GM12878 (cell line): ENCODE results near the gene NDUFA5. TPM values are rescaled to one million over a fixed set of nuclear protein-coding genes. Genes with fewer than 3 reads are reported as not detected.

Source experiments
- ATAC-seq: fragments of 200-7000 bp; cut with Tn5 transposase; 3 replicates; pipeline ENCODE4 v1.9.1; 2020; ENCODE audit warnings: mild to moderate bottlenecking, moderate library complexity
- BruUV-seq: library from RNA; stranded (reverse); fragments of 400-500 nt; replicated peaks from 2 replicates; lab custom pipeline; 2021; lab: Mats Ljungman, UMichigan
- CTCF ChIA-PET: fragments of 300-600 bp; sonication (Branson Sonifier 250); formaldehyde crosslinking; extraction: SDS; loops from one replicate; lab custom pipeline; 2021; ENCODE audit warnings: inconsistent platforms; lab: Yijun Ruan, JAX
- POLR2A ChIA-PET: fragments of 350-600 bp; formaldehyde crosslinking; extraction: SDS; loops from one replicate; lab custom pipeline; 2021; ENCODE audit warnings: inconsistent platforms; lab: Charles Lee
- RAD21 ChIA-PET: fragments of 300-600 bp; sonication (Branson Sonifier 250); formaldehyde crosslinking; loops from one replicate; lab custom pipeline; 2023; ENCODE audit warnings: antibody characterized with exemption; ENCODE audit not compliant: unreplicated experiment; lab: Charles Lee
- SMC1A ChIA-PET: fragments of 300-600 bp; sonication (Branson Sonifier 250); formaldehyde crosslinking; loops from one replicate; lab custom pipeline; 2023; ENCODE audit not compliant: unreplicated experiment, uncharacterized antibody; lab: Charles Lee
- DNase-seq: peaks from one replicate; pipeline ENCODE4 v3.0.0-alpha.2; 2011; ENCODE audit warnings: low read depth, low spot score
- FAIRE-seq: peaks from 3 replicates; lab custom pipeline; 2011; peaks lifted over from hg19 to GRCh38; lab: Jason Lieb, UNC
- H2AFZ ChIP-seq: 2 replicates; pipeline ENCODE4 v1.6.0; 2011; ENCODE audit warnings: low read depth, low read length, control low read depth; ENCODE audit not compliant: control insufficient read depth
- H3K27ac ChIP-seq: 2 replicates; pipeline ENCODE4 v1.5.1; 2011; ENCODE audit warnings: control low read depth; ENCODE audit not compliant: control insufficient read depth, insufficient read depth
- H3K27me3 ChIP-seq, 2 experiments: replicated peaks in 1 of 2; 2 replicates each; pipeline versions ENCODE4 v1.6.0 to v1.6.1; 2011; ENCODE audit warnings: low read length in 1 of 2; ENCODE audit not compliant: control insufficient read depth in 2 of 2, insufficient read depth in 2 of 2
- H3K36me3 ChIP-seq, 2 experiments: 2 replicates each; pipeline ENCODE4 v1.5.1; 2011; ENCODE audit warnings: low read length in 1 of 2; ENCODE audit not compliant: control insufficient read depth in 2 of 2, insufficient read depth in 2 of 2
- H3K4me1 ChIP-seq: 2 replicates; pipeline ENCODE4 v1.6.1; 2011; ENCODE audit warnings: mild to moderate bottlenecking, low read length, moderate library complexity, mixed read lengths; ENCODE audit not compliant: control insufficient read depth, insufficient read depth
- H3K4me2 ChIP-seq: 2 replicates; pipeline ENCODE4 v1.6.0; 2011; ENCODE audit warnings: control low read depth; ENCODE audit not compliant: control insufficient read depth, insufficient read depth
- H3K4me3 ChIP-seq: fragments of 200-600 bp; sonication (generic); 2 replicates; pipeline ENCODE4 v1.5.1; 2016
- H3K79me2 ChIP-seq: 2 replicates; pipeline ENCODE4 v1.6.0; 2011; ENCODE audit warnings: low read length; ENCODE audit not compliant: control insufficient read depth, insufficient read depth
- H3K9ac ChIP-seq: 2 replicates; pipeline ENCODE4 v1.8.0; 2011; ENCODE audit warnings: low read length, control low read depth, mixed read lengths; ENCODE audit not compliant: control insufficient read depth, insufficient read depth
- H3K9me3 ChIP-seq: replicated peaks from 3 replicates; pipeline ENCODE4 v1.5.1; 2011; ENCODE audit warnings: mild to moderate bottlenecking, low read length; ENCODE audit not compliant: control insufficient read depth, insufficient read depth
- H4K20me1 ChIP-seq: 2 replicates; pipeline ENCODE4 v1.6.0; 2011; ENCODE audit not compliant: control insufficient read depth, insufficient read depth
- BCL11A ChIP-seq: IDR thresholded peaks from 2 replicates; pipeline ENCODE4 v1.6.1; 2011; ENCODE audit warnings: low read depth, low read length
- CREB1 ChIP-seq: IDR thresholded peaks from 2 replicates; pipeline ENCODE4 v1.6.1; 2012; ENCODE audit warnings: low read depth, mild to moderate bottlenecking, inconsistent platforms
- CREM ChIP-seq: IDR thresholded peaks from 2 replicates; pipeline ENCODE4 v1.6.1; 2014; ENCODE audit warnings: antibody characterized with exemption, low read depth
- FOXM1 ChIP-seq: IDR thresholded peaks from 2 replicates; pipeline ENCODE4 v1.6.1; 2012; ENCODE audit warnings: low read depth, mild to moderate bottlenecking, inconsistent platforms, low read length, moderate library complexity
- NR2C2 ChIP-seq: IDR thresholded peaks from 2 replicates; pipeline ENCODE4 v1.6.1; 2011; ENCODE audit warnings: borderline replicate concordance, low read depth; ENCODE audit not compliant: control insufficient read depth, insufficient read length
- RUNX3 ChIP-seq: IDR thresholded peaks from 2 replicates; pipeline ENCODE4 v1.6.1; 2012; ENCODE audit warnings: low read length, inconsistent platforms
- TAF1 ChIP-seq: IDR thresholded peaks from 2 replicates; pipeline ENCODE4 v1.6.1; 2011; ENCODE audit warnings: mild to moderate bottlenecking, low read depth, low read length, borderline replicate concordance
- ZSCAN29 ChIP-seq: fragments of 450-650 bp; IDR thresholded peaks from 2 replicates; pipeline ENCODE4 v1.6.1; 2017; ENCODE audit warnings: mild to moderate bottlenecking, moderate library complexity
- in situ Hi-C: fragments of 300-500 bp; cut with MboI; formaldehyde crosslinking; loops from 9 replicates; pipeline ENCODE4 v1.14.3; 2018; ENCODE audit warnings: mixed read lengths
- intact Hi-C: fragments of 100-400 bp; cut with micrococcal nuclease; formaldehyde crosslinking; loops from one replicate; pipeline ENCODE4 v1.14.2; 2022; ENCODE audit not compliant: unreplicated experiment
- polyA plus RNA-seq, 11 experiments: library from polyadenylated mRNA; depleted of rRNA in 4 of 11; unstranded in 6 of 11; stranded (reverse) in 5 of 11; fragments of >200 nt; fragmentation: Nextera tagmentation in 4 of 11; fragmentation: Illumina TruSeq in 1 of 11; extraction: Ambion mirVana in 4 of 11; extraction: Trizol in 1 of 11; gene quantifications; 1 replicate in 1 of 11; 2 replicates in 10 of 11; pipeline versions ENCODE4 v1.2.1 to v1.2.3, GENCODE V29; 2011 to 2016; ENCODE audit warnings: inconsistent platforms in 2 of 11, missing spikeins in 2 of 11, low read depth in 1 of 11
- total RNA-seq, 4 experiments: library from RNA; depleted of rRNA in 3 of 4; stranded (reverse); fragments of >200 nt in 3 of 4; fragmentation: Illumina TruSeq in 1 of 4; extraction: Trizol in 1 of 4; gene quantifications; 2 replicates each; pipeline versions ENCODE4 v1.2.1 to v1.2.3, GENCODE V29; 2013 to 2021
- TF ChIP-seq, protein P1 (sequence below): fragments of 450-650 bp; conservative IDR thresholded peaks from 2 replicates; pipeline ENCODE4 v1.6.1; 2017; ENCODE audit warnings: mild to moderate bottlenecking, moderate library complexity
- TF ChIP-seq, protein P2 (sequence below): IDR thresholded peaks from 2 replicates; pipeline ENCODE4 v1.6.1; 2012; ENCODE audit warnings: low read length, inconsistent platforms
- TF ChIP-seq, protein P3 (sequence below): IDR thresholded peaks from 2 replicates; pipeline ENCODE4 v1.6.1; 2012; ENCODE audit warnings: mild to moderate bottlenecking, low read depth, low read length

Gene NDUFA5
- total and polyA plus RNA-seq, 10 of the 15 experiments (the other 5 are each of a cell fraction or from before 2014, with no cell fraction given) = 51.0 to 209 (median 86.9) TPM

GRCh38 chr7:123569352-123570010, 11.9 kb upstream of the NDUFA5 start (continued):
- no peak for TF ChIP-seq FOXM1
- no peak for TF ChIP-seq TAF1
- TF ChIP-seq RUNX3 = no peak
- TF ChIP-seq, protein P1, sequence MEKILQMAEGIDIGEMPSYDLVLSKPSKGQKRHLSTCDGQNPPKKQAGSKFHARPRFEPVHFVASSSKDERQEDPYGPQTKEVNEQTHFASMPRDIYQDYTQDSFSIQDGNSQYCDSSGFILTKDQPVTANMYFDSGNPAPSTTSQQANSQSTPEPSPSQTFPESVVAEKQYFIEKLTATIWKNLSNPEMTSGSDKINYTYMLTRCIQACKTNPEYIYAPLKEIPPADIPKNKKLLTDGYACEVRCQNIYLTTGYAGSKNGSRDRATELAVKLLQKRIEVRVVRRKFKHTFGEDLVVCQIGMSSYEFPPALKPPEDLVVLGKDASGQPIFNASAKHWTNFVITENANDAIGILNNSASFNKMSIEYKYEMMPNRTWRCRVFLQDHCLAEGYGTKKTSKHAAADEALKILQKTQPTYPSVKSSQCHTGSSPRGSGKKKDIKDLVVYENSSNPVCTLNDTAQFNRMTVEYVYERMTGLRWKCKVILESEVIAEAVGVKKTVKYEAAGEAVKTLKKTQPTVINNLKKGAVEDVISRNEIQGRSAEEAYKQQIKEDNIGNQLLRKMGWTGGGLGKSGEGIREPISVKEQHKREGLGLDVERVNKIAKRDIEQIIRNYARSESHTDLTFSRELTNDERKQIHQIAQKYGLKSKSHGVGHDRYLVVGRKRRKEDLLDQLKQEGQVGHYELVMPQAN = no peak

DNA sequence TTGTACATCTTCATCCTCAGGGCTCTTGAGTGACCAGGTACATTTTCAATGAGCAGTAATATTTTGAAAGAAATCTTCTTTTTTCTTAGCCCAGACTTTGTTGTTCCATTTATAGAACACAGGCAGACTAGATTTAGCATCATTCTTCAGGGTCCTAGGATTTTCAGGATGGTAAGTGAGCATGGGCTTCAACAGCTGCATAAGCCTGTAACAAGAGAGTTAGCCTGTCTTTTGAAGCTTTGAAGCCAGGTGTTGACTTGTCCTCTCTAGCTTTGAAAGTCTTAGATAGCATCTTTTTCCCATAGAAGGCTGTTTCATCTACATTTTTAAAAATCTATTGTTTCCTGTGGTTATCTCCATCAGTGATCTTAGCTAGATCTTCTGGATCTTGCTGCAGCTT, 4.5 kb upstream of the NDUFA5 start:
- intact Hi-C loops = no loop called here
- H3K36me3 ChIP-seq = no peaks in the 10 kb centered on the region
- no peak for ATAC-seq
- H3K4me1 ChIP-seq = no peaks in the 10 kb centered on the region
- no peak overlapping the region for H2AFZ ChIP-seq
- H3K27ac ChIP-seq = no peak overlapping the region
- no TSS peak for BruUV-seq
- no peak overlapping the region for H3K4me2 ChIP-seq
- FAIRE-seq = no peak
- no peak for DNase-seq
- RAD21 ChIA-PET = no interaction called here
- H3K27me3 ChIP-seq = no peaks in the 10 kb centered on the region
- POLR2A ChIA-PET = no interaction called here
- in situ Hi-C loops = no loop called here
- no peaks in the 10 kb centered on the region for H4K20me1 ChIP-seq
- no peak overlapping the region for H3K9ac ChIP-seq
- H3K9me3 ChIP-seq = no peaks in the 10 kb centered on the region
- SMC1A ChIA-PET = no interaction called here
- CTCF ChIA-PET = interaction anchor here (2.0 kb wide), 1 partner anchor 68 kb away, joined by 4 read pairs; no protein-coding TSS in a partner anchor
- H3K4me3 ChIP-seq = no peak overlapping the region
- H3K79me2 ChIP-seq = peaks cover 5% of the 10 kb centered on the region
- TF ChIP-seq CREM = no peak
- TF ChIP-seq, protein P2, sequence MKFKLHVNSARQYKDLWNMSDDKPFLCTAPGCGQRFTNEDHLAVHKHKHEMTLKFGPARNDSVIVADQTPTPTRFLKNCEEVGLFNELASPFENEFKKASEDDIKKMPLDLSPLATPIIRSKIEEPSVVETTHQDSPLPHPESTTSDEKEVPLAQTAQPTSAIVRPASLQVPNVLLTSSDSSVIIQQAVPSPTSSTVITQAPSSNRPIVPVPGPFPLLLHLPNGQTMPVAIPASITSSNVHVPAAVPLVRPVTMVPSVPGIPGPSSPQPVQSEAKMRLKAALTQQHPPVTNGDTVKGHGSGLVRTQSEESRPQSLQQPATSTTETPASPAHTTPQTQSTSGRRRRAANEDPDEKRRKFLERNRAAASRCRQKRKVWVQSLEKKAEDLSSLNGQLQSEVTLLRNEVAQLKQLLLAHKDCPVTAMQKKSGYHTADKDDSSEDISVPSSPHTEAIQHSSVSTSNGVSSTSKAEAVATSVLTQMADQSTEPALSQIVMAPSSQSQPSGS = no peak
- no peak for TF ChIP-seq CREB1
- TF ChIP-seq, protein P1 = no peak
- TF ChIP-seq, protein P3, sequence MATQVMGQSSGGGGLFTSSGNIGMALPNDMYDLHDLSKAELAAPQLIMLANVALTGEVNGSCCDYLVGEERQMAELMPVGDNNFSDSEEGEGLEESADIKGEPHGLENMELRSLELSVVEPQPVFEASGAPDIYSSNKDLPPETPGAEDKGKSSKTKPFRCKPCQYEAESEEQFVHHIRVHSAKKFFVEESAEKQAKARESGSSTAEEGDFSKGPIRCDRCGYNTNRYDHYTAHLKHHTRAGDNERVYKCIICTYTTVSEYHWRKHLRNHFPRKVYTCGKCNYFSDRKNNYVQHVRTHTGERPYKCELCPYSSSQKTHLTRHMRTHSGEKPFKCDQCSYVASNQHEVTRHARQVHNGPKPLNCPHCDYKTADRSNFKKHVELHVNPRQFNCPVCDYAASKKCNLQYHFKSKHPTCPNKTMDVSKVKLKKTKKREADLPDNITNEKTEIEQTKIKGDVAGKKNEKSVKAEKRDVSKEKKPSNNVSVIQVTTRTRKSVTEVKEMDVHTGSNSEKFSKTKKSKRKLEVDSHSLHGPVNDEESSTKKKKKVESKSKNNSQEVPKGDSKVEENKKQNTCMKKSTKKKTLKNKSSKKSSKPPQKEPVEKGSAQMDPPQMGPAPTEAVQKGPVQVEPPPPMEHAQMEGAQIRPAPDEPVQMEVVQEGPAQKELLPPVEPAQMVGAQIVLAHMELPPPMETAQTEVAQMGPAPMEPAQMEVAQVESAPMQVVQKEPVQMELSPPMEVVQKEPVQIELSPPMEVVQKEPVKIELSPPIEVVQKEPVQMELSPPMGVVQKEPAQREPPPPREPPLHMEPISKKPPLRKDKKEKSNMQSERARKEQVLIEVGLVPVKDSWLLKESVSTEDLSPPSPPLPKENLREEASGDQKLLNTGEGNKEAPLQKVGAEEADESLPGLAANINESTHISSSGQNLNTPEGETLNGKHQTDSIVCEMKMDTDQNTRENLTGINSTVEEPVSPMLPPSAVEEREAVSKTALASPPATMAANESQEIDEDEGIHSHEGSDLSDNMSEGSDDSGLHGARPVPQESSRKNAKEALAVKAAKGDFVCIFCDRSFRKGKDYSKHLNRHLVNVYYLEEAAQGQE = no peak
- TF ChIP-seq ZSCAN29 = no peak
- no peak for TF ChIP-seq BCL11A
- TF ChIP-seq NR2C2 = no peak
